HG03025 (cell line): Measurements from ENCODE around the gene NLGN1.
"Not testable (repeated sequence)": the region's sequence is repeated elsewhere in the genome, so short reads cannot be mapped to it uniquely, and the experiment has no call there.

Source experiments
- ATAC-seq: cut with Tn5 transposase; IDR thresholded peaks from one replicate; pipeline ENCODE4 v1.9.1; 2021; ENCODE audit warnings: mild to moderate bottlenecking, moderate library complexity; ENCODE audit not compliant: unreplicated experiment, low FRiP score

NLGN1 gene

DNA sequence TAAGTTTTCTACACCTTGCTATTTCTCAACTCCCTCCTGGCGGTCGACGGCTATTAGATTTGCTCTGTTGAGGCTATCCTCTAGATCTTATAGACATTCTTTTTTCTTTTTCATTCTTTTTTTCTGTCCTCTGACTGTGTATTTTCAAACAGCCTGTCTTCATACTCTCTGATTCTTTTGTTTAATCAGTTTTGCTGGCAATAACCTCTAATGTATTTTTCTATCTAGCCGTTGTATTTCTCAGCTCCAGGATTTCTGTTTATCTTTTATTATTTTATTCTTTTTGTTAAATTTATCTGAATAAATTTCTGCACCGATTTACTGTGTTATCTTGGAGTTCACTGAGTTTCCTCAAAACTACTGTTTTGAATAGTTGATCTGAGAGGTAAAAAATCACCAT is 31.5 kb downstream of the NLGN1 start:
- no peak for ATAC-seq

DNA sequence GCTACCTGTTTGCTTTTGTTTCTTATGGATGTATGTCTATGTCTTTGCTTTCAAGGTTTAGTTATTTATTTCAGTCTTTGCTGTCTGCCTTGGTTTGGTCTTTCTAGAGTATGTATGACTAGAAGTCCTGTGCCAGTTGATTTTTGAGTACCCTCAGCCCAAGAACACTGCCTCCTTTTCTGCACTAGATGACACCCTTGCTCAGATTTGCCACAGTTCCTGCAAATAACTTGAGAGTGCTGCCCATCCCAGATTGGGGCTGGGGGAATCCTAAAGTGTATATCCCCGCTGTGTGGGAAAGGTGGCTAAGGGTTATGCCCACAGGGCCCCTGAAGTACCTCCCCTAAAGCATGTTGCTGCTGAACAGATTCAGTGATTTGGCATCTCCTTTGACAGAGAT is 32.0 kb downstream of the NLGN1 start:
- no peak for ATAC-seq

DNA sequence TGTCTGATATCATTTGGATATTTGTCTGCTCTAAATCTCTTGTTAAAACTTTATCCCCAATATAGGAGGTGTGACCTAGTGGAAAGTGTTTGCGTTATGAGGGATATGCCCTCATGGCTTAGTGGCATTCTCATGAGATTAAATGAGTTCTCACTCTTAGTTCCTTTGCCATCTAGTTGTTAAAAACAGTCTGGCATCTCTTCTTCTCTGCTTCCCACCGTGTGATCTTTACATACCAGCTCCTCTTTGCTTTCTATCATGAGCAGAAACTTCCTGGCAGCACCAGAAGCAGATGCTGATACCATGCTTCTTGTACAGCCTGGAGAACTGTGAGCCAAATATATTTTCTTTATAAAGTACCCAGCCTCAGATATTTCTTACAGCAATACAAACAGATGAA is 33.0 kb downstream of the NLGN1 start:
- no peak for ATAC-seq

DNA sequence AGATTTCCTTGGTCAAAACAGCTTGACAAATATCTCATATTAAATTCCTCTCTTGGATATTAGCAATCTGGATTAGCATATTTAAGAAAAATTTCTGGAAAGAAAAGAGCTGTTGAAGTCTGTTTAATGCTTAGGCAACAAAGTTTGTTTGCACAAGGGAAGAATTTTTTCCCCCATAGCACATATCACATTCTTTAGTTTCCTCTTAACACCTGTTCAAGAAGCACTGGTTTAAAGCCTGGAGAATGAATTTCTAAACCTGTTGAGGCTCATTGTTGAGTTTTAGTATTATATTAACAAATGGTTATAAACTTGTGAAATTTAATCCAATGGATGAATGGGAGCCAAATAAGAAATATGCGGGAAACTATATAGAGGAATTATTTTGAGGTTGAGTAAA is 41.5 kb downstream of the NLGN1 start:
- ATAC-seq = no peak

DNA sequence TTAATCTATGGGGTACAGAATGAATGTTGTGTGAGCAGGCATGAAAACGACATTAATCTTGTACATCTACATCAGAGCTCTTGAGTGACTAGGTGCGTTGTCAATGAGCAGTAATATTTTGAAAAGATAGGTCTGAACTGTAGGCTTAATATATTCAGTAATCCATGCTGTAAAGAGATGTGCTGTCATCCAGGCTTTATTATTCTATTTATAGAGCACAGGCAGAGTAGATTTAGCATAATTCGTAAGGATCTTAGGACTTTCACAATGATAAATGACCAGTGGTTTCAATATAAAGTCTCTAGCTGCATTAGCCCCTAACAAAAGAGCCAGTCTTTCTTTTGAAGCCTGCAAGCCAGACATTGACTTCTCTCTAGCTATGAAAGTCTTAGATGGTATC is 43.0 kb downstream of the NLGN1 start:
- no peak for ATAC-seq

DNA sequence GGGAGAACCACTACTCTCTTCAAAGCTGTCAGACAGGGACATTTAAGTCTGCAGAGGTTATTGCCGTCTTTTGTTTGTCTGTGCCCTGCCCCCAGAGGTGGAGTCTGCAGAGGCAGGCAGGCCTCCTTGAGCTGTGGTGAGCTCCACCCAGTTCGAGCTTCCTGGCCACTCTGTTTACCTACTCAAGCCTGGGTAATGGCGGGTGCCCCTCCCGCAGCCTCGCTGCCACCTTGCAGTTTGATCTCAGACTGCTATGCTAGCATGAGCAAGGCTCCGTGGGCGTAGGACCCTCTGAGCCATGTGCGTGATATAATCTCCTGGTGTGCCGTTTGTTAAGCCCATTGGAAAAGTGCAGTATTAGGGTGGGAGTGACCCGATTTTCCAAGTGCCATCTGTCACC is 54.0 kb downstream of the NLGN1 start:
- ATAC-seq = not testable (repeated sequence)

DNA sequence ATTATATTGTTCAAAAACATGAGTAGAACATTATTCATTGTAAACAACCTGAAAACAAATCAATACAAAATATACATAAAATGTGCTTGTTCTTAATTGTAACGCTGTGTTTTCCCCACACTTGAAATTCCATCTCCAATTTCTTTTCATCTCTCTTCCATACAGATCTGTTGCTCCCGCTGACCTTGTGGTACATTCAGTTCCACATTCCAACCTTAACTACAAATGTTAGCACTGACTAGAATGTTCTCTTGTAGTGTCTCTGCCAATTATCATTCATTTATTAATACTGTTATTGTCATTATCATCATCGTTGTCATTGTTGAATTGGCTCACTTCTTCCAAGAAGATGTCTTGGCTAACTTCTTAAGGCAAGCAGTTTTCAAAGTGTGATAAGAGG is 65.7 kb downstream of the NLGN1 start:
- no peak for ATAC-seq

DNA sequence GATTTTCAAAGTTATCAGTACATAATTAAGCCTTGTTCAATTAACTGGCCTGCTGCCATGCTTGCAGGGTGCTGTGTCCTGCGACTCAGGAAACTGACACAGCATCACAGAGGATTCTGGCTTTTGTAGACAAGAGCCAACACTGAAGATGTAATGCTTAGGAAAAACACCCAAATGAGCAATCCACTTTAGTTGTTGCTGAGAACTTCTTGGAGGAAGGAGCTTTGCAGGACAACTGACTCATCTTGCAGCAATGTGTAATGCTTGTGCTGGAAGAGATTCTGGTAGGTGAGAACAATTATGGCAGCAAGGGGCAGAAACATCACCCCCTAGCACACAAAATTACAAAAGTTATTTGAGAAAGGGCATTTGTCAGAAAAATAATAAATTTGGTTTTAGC is 67.6 kb downstream of the NLGN1 start:
- no peak for ATAC-seq

DNA sequence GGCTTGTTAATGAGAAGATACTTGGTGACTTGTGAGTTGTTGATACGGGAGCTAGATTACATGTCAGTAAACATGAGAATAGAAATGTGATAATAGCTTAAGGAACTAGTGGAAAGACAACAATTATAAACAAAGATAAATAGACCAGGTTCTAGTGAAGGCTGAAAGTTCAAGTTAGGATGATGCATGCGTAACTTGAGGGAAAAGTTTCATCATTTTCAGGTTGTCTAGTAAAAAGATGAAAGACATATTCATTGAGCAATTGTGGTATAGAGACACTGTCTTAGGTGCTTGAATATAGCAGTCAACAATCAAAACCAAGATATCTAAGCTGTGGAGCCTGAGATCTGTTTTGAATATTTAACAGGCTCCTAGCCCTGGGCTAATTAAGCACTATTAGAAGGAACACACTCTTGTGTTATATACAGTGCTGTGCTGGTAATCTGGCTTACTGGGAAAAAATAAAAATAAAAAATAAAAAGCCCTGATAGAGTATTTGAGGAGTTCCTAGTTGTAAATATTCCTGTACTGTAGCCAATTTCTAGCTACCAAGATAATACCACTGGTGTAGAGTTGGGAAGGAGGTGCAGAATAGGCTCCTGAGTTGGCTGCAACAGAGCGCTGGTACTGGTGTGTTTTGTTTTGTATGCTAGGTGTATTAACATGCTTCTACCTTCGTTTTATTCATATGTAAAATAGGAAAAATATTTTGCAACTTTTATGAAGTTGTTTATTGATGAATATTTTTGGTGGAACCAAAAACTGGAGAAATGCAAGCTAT is 68.5 kb downstream of the NLGN1 start:
- ATAC-seq = no peak

DNA sequence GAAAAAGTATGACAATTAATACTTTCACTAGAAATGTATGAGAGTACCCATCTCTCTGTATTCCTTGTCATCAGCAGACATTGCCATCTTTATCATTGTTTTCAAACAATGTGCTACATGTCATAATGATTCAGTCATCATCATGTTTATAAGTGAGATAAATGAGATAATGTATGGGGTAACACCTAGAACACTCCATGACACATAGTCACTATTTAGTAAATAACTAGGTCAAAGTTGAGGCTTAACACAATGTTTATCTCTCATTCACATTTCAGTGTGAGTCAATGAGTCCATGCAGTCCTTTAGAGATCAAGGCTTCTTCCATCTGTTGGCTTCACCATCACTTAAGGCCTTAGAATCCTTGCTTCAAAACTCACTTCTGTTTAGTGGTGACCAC is 70.0 kb downstream of the NLGN1 start:
- no peak for ATAC-seq

DNA sequence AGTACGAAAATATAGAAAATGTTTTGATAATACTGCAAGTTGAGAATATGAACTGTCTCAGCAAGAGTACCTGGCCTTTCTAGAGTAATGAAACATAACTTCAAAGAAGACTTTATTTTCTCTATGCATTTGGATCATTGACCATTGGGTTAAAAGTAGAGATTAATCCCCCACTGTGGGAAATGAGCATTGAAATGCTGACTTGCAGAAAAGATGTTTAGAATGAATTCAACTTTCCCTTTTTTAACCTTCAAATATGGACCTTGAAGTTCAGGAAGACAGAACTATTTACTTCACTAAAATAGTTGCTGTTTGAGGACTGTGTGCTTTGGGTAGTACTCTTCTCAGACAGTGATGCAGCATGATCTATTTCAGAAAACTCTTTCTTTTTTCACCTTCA is 75.7 kb downstream of the NLGN1 start:
- ATAC-seq = no peak

DNA sequence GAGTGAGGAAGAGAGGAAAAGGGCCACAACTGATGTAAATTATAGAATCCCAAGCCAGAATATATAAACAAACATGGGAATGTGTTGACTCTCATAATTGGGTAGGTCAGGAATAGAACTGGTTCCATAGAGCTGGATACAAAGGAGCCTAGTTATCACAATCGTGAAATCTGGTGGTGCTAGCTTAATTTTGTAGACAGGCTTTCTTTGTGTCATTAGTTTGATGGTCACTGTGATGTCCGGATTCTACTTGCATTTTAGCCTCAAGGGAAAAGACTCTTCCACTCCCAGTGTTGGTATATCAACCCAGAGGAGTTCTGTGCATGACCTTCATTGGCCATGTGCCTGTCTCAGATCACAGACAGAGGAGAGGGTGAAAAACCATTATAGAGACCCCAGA is 81.8 kb downstream of the NLGN1 start:
- no peak for ATAC-seq

DNA sequence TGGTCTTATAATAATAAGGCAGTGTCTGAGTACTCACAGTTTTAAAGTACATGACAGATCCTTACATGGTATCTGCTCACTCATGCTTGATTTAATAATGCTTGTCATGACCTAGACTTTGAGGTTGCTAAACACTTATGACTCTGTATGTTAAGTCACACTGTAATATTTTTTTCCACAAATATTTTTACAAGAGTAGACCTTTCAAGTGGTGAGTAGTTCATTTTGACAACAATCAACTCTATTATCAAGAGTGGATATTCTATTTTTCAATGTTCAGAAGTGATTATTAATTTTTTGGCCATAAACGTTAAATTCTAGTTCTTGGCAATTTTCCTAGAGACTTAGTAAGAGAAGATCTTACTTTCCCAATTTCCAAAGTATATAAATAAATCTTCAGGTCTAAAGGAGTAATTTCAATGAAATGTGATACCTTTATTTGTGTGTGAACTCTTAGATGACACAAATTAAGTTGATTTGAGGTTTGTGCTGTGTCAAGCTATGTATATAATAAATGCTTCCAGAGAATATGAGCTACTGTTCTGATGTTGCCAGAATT is 104.5 kb downstream of the NLGN1 start:
- no peak for ATAC-seq

DNA sequence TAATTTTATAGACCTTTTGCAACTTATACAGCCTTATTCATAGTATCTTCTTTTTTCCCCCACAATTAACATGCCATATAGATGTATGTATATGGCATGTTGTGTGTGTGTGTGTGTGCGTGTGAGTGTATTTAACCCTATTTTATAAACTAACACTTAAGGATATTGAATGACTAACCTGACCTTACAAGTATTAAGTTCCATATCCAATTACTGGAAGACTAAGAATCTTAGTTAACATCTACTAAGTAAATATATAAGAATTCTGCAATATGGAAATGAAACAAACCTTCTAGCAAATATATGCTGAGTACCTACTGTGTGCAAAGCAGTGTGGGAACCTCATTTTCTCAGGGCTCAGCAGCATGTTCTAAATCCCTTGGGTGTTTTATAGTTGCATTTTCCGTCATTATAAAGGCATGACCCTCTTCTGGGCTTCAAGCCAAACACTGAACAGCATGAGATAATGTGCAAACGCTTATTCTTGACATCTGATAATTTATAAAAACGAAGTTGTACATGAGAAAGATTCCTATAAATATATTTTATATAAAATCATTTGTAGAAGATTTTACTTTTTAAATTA is 105.5 kb downstream of the NLGN1 start:
- ATAC-seq = no peak

DNA sequence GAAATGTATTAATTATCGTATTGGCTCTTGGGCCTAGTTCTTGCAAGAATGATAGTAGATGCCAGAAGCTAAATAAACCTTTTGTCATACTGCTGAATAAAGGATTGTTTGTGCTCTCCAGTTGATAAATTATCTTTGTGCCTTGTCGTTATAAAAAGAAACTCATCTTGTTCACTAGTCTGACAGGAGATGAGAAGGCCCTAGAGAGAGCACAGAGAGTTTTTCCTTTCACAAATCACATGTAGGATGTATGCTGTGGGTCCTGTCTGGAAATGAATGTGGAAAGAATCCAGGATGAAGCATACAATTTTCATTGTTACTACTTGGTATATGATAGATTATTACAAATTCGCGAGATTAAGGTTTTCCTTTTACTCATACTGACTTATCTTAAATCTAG is 113.0 kb downstream of the NLGN1 start:
- ATAC-seq = no peak

DNA sequence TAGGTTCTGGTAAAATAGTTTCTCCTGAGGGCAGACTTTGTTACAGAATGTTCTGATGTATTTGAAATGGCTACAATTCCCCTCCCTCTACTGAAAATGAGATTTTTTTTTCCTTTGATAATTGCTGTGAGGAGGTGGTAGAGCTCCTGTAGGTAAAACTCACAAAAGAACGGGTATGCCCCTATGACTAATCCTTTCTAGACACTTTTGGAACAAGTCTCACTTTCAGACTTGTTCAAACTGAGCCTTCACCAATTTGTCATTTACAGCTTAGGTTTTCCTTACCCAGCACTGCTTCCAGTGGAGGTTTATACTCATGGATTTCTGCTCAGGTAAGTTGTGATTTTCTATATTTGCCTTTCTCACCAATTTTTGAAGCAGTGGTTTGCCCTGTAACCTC is 115.6 kb downstream of the NLGN1 start:
- ATAC-seq = no peak

DNA sequence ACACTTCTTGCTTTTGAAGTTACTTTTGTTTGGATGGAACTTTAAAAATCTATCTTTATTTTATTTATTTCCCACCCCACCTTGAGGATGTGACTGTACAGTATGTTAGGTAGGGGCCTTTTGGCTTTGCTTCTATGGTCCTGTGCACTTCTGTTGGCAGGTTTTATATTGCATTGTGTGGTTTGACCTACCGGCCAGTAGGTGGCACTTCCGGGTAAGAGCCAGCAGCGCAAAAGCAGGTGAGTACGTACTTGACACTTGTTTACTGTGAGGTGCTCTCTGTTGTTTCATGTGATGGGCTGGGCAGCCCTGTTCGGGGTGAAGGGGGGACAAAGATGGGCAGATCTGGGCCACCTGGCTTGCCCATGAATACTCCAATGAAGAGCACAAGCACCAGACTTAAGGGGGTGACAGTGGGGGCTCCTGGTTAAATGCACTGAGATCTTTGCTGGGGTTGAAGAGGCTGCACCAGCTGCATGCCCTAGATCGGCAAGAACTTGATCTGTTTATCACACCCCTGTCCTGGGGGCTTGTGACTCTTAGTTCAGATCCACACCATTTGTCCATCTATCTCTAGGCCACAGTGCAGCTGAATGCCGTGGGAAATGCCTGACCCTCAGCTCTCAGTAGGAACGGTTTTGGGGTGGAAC is 131.6 kb downstream of the NLGN1 start:
- peak; percentile 97 for ATAC-seq

DNA sequence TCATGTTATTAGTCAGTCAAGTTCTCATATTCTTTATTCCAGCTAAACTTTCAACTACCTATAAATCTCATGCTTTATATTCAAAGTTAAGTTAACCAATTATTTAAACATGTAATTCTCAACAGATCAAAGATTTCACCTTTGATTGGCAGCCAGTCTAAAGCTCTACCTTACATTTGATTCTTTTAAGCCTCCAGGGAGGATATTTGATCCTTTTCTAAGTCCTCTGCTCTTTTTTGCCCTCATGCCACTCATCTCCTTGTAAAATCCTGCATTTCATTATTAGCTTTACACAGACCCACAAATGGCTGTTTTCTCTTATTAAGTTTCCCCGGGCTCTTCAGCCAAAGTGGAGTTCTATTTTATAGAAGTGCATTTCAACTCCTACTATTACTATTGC is 134.1 kb downstream of the NLGN1 start:
- no peak for ATAC-seq

DNA sequence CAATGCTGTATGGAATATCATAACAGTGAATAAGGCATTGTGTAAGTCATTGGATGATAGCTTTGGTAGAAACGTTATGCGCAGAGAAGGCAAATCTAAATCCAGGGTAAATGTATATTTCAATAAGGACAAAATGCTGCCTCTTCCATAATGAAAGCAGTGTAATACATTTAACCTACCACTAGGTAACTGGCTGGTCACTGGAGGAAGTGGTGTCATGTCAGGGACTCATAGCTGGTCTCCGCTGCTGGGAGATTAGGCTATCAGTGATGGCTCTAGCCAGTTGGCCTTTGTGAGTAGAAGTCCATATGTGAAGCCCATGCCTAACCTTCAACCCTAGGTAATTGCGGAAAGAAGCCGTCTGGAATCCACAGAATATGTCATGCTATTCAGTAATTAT is 140.9 kb downstream of the NLGN1 start:
- ATAC-seq = no peak

DNA sequence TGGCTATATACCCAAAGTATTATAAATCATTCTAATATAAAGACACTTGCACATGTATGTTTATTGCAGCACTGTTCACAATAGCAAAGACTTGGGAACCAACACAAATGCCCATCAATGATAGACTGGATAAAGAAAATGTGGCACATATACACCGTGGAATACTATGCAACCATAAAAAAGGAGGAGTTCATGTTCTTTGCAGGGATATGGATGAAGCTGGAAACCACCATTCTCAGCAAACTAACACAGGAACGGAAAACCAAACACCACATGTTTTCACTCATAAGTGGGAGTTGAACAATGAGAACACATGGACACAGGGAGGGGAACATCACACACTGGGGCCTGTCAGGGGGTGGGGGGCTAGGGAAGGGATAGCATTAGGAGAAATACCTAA is 148.0 kb downstream of the NLGN1 start:
- ATAC-seq = not testable (repeated sequence)

DNA sequence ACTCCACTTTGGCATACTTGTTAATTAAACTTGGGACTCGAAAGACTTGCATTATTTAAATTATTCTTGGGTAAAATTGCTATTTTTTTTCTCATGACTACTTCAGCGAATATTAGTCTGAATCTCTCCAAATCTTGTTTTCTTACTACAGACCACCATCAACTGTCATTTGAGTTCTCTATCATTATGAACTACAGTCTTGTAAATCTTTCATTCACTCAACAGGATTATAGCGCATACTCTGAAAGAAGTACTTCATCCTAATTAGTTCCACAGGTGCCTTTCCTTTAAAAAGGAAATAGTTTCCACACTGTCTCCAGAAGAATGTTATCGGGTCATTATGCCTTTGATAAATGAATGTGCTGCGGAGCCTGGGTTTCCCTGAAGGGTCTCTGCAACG is 149.5 kb downstream of the NLGN1 start:
- no peak for ATAC-seq

DNA sequence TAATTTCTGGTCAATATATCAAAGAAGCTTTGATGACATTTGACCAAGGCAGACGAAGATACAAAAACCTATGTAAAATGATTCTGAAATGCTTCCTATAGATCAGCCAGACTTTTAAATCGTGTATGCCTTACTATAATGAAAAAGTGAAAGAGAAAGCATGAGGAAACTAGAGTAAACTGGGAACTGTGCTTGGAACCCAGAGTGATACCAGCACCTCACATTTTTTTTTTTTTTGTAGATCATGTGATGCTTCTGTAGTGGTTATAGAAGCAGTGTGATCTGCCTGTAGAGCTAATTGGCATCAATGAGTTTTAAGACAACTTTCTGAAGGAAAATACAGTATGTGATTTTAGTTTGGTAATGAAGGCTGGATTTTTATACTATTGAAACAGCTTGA is 150.7 kb downstream of the NLGN1 start:
- ATAC-seq = no peak
